Measurements from ENCODE around the gene CDYL2. TPM values are rescaled to one million over a fixed set of nuclear protein-coding genes. Genes with fewer than 3 reads are reported as not detected.

The CDYL2 gene
- total and polyA plus RNA-seq, 8 donors = 4.6 to 16.0 (median 5.7) TPM

- Histone ChIP-seq H3K9me3 (no peaks in the 10 kb centered on the region), H3K27me3 (no peaks in the 10 kb centered on the region), H3K27ac (no peak overlapping the region), H3K36me3 (no peaks in the 10 kb centered on the region), H3K4me3 (no peak overlapping the region), H3K4me1 (no peaks in the 10 kb centered on the region)
- intact Hi-C loops (cut with DNase I) = no loop called here
- TF ChIP-seq CTCF (IDR thresholded peaks at IDR 0.05) = no peak
- DNase-seq = no peak
- no peak for ATAC-seq
Measured at GRCh38 chr16:80837533-80838147, 33.2 kb upstream of the CDYL2 start.

DNA sequence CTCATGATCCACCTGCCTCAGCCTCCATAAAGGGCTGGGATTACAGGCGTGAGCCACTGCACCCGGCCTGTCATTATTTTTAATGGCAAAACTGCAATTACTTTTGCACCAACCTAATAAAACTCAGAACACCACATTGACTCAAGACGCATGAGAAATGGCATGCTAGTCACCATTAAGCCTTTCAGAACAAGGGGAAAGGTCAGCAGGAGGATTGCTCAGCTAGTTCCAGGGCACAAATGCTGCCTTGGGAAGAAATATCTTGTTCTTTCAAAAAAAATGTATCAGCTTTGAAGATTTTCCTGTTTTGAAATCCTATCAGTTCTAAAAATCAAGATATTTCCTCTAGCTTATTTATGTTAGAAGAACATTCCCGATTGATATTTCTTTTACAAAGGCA, 32.4 kb upstream of the CDYL2 start:
- intact Hi-C loops (cut with DNase I) = no loop called here
- ATAC-seq = no peak
- no peak for TF ChIP-seq CTCF (IDR thresholded peaks at IDR 0.05)

GRCh38 chr16:80836202-80836601, 31.8 kb upstream of the CDYL2 start:
- Histone ChIP-seq H3K9me3 (no peaks in the 10 kb centered on the region), H3K27ac (no peak overlapping the region), H3K4me1 (no peaks in the 10 kb centered on the region), H3K27me3 (no peaks in the 10 kb centered on the region), H3K4me3 (no peak overlapping the region), H3K36me3 (no peaks in the 10 kb centered on the region)
- DNase-seq (no peak), ATAC-seq (no peak)
- intact Hi-C loops (cut with DNase I) = no loop called here
- no peak for TF ChIP-seq CTCF (IDR thresholded peaks at IDR 0.05)

More for the DNA sequence above, 32.4 kb upstream of the CDYL2 start:
- H3K4me3 ChIP-seq = no peak overlapping the region
- no peak overlapping the region for H3K27ac ChIP-seq
- H3K4me1 ChIP-seq = no peaks in the 10 kb centered on the region
- no peaks in the 10 kb centered on the region for H3K27me3 ChIP-seq
- H3K36me3 ChIP-seq = no peaks in the 10 kb centered on the region
- DNase-seq = no peak
- no peaks in the 10 kb centered on the region for H3K9me3 ChIP-seq

DNA sequence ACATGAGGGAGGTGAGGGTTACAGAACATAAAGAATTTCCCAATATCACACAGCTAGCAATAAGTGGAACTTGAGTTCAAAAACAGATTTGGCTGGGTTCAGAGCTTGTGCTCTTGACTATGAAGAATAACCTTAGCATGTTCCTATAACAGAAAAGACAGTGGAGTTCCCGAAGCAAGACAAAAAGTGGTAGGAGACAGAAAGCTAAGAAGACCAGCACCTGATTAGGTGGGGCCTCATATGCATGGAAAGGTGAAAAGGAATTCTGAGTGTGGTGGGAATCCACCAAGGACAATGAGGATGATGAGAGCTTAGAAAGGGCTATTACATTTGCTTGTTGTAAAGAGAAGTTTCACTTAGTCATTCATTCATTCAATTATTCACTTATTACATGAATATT, 26.6 kb upstream of the CDYL2 start:
- ATAC-seq (no peak), DNase-seq (no peak)
- H3K27ac ChIP-seq = no peak overlapping the region
- no peak overlapping the region for H3K4me3 ChIP-seq
- H3K27me3 ChIP-seq = no peaks in the 10 kb centered on the region
- no peaks in the 10 kb centered on the region for H3K9me3 ChIP-seq
- H3K4me1 ChIP-seq = no peaks in the 10 kb centered on the region
- intact Hi-C loops (cut with DNase I) = no loop called here
- no peaks in the 10 kb centered on the region for H3K36me3 ChIP-seq
- no peak for TF ChIP-seq CTCF (IDR thresholded peaks at IDR 0.05)

GRCh38 chr16:80828495-80828894, 24.1 kb upstream of the CDYL2 start:
- Histone ChIP-seq H3K36me3 (no peaks in the 10 kb centered on the region), H3K4me1 (no peaks in the 10 kb centered on the region), H3K9me3 (no peaks in the 10 kb centered on the region), H3K27ac (no peak overlapping the region), H3K27me3 (no peaks in the 10 kb centered on the region), H3K4me3 (no peak overlapping the region)
- DNase-seq (no peak), ATAC-seq (no peak)
- intact Hi-C loops (cut with DNase I) = no loop called here
- TF ChIP-seq CTCF (IDR thresholded peaks at IDR 0.05) = no peak
